SK-N-SH treated with all-trans-retinoic acid at 6 μM for 48 hours (cell line): ENCODE results near the gene CCT6A.

Experiments
- ARNTL ChIP-seq: fragments of 450-650 bp; formaldehyde crosslinking; IDR thresholded peaks from 2 replicates; pipeline ENCODE4 v1.5.0; 2020; ENCODE audit warnings: low read depth, mild to moderate bottlenecking, moderate library complexity, borderline replicate concordance
- ISL1 ChIP-seq: fragments of 250-450 bp; sonication (Bioruptor Pico); IDR thresholded peaks from 2 replicates; pipeline ENCODE4 v2.1.2; 2022; ENCODE audit warnings: mild to moderate bottlenecking, moderate library complexity
- ZFP3 ChIP-seq: fragments of 250-450 bp; sonication (Bioruptor Pico); IDR thresholded peaks from 2 replicates; pipeline ENCODE4 v1.5.0; 2020; ENCODE audit warnings: mild to moderate bottlenecking, moderate library complexity
- ZNF8 ChIP-seq: fragments of 450-650 bp; formaldehyde crosslinking; IDR thresholded peaks from 2 replicates; pipeline ENCODE4 v1.5.0; 2020; ENCODE audit warnings: mild to moderate bottlenecking, moderate library complexity
- TF ChIP-seq, protein P1 (sequence below): fragments of 250-450 bp; sonication (Bioruptor Pico); IDR thresholded peaks from 2 replicates; pipeline ENCODE4 v1.8.0; 2020; ENCODE audit warnings: mild to moderate bottlenecking, moderate library complexity, borderline replicate concordance

- no peak for TF ChIP-seq ISL1 (CRISPR knock-in tag)
- TF ChIP-seq ZFP3 (CRISPR knock-in tag), result no peak
- no peak for TF ChIP-seq ARNTL (CRISPR knock-in tag)
- TF ChIP-seq ZNF8 (CRISPR knock-in tag), result no peak
- TF ChIP-seq, protein P1, sequence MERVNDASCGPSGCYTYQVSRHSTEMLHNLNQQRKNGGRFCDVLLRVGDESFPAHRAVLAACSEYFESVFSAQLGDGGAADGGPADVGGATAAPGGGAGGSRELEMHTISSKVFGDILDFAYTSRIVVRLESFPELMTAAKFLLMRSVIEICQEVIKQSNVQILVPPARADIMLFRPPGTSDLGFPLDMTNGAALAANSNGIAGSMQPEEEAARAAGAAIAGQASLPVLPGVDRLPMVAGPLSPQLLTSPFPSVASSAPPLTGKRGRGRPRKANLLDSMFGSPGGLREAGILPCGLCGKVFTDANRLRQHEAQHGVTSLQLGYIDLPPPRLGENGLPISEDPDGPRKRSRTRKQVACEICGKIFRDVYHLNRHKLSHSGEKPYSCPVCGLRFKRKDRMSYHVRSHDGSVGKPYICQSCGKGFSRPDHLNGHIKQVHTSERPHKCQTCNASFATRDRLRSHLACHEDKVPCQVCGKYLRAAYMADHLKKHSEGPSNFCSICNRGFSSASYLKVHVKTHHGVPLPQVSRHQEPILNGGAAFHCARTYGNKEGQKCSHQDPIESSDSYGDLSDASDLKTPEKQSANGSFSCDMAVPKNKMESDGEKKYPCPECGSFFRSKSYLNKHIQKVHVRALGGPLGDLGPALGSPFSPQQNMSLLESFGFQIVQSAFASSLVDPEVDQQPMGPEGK (CRISPR knock-in tag), result no peak
Measured at GRCh38 chr7:56077681-56078080, 26.1 kb downstream of the CCT6A start.
